Common myeloid progenitor, CD34-positive (primary cell): ENCODE data around the gene FBXW5.

Experiments
- CTCF ChIA-PET: fragments of 350-600 bp; sonication (Branson Sonifier 250); formaldehyde crosslinking; loops from one replicate; lab custom pipeline; 2021; ENCODE audit warnings: antibody characterized with exemption; lab: Charles Lee
- POLR2A ChIA-PET: fragments of 350-600 bp; sonication (Branson Sonifier 250); formaldehyde crosslinking; loops from one replicate; lab custom pipeline; 2021; ENCODE audit warnings: antibody characterized with exemption; lab: Charles Lee
- DNase-seq, 3 donors: peaks; one replicate each; pipeline versions ENCODE4 v3.0.0 to v3.0.0-alpha.2; 2013
- H3K27ac ChIP-seq, 2 experiments: 1 replicate in 1 of 2; 2 replicates in 1 of 2; pipeline ENCODE4 v1.7.0; 2013; ENCODE audit warnings: inconsistent platforms in 2 of 2, low read length in 2 of 2, mild to moderate bottlenecking in 2 of 2, low read depth in 1 of 2, moderate library complexity in 1 of 2; ENCODE audit not compliant: severe bottlenecking in 2 of 2, insufficient read depth in 1 of 2, poor library complexity in 1 of 2
- H3K27me3 ChIP-seq, 5 experiments: replicated peaks in 2 of 5; 1 replicate in 3 of 5; 2 replicates in 2 of 5; pipeline versions ENCODE4 v1.6.1 to v1.7.0; 2013; ENCODE audit warnings: low read length in 4 of 5, mild to moderate bottlenecking in 2 of 5, moderate library complexity in 2 of 5, inconsistent platforms in 1 of 5; ENCODE audit not compliant: insufficient read depth in 5 of 5, control insufficient read depth in 4 of 5
- H3K36me3 ChIP-seq, 4 experiments: 1 replicate in 2 of 4; 2 replicates in 2 of 4; pipeline versions ENCODE4 v1.6.1 to v1.7.0; 2013; ENCODE audit warnings: low read length in 3 of 4, control low read depth in 1 of 4, mild to moderate bottlenecking in 1 of 4; ENCODE audit not compliant: control insufficient read depth in 4 of 4, insufficient read depth in 4 of 4
- H3K4me1 ChIP-seq, 4 experiments: 1 replicate in 3 of 4; 2 replicates in 1 of 4; pipeline versions ENCODE4 v1.6.1 to v1.7.1; 2013; ENCODE audit warnings: low read length in 3 of 4, mild to moderate bottlenecking in 3 of 4, control low read depth in 1 of 4, inconsistent platforms in 1 of 4, moderate library complexity in 1 of 4; ENCODE audit not compliant: control insufficient read depth in 4 of 4, insufficient read depth in 4 of 4; ENCODE audit errors: control extremely low read depth in 1 of 4
- H3K4me3 ChIP-seq, 7 experiments: 1 replicate in 4 of 7; 2 replicates in 3 of 7; pipeline versions ENCODE4 v1.5.1 to v1.7.0; 2013; ENCODE audit warnings: mild to moderate bottlenecking in 7 of 7, low read length in 6 of 7, moderate library complexity in 6 of 7, inconsistent platforms in 2 of 7, low read depth in 2 of 7, control low read depth in 1 of 7; ENCODE audit not compliant: insufficient read depth in 4 of 7, control insufficient read depth in 1 of 7; ENCODE audit errors: extremely low read depth in 1 of 7
- H3K9me3 ChIP-seq, 5 experiments: 1 replicate in 4 of 5; 2 replicates in 1 of 5; pipeline versions ENCODE4 v1.6.1 to v1.7.1; 2013; ENCODE audit warnings: low read length in 4 of 5, mild to moderate bottlenecking in 2 of 5, inconsistent platforms in 1 of 5, low read depth in 1 of 5, moderate library complexity in 1 of 5; ENCODE audit not compliant: control insufficient read depth in 4 of 5, insufficient read depth in 2 of 5; ENCODE audit errors: control extremely low read depth in 1 of 5
- WGBS: methylation state at CpG from one replicate; pipeline ENCODE4 v1.1.5; 2013; ENCODE audit not compliant: insufficient coverage; 5-methylcytosine and 5-hydroxymethylcytosine counted together

Gene FBXW5

DNA sequence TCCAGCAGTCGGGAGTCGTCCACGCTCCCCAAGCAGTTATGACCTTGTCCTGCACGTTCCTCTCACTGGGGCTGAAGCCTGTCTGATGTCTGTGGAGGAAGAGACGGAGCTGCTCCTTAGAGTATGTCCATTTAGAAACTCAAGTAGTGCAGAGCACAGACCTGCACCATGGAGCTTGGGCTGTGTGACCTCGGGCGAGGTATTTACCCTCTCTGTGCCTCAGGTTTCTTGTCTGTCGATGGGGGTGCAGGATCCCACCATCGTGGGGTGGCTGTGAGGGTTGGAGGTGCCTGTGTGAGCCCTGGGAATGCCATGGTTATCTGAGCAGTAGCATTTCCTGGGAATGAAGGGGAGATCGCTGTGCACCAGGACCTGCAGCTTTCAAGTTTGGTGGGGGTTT is 44.0 kb downstream of the FBXW5 start:
- 97% methylated on average over 10 of the region's 10 CpGs for WGBS
- H3K36me3 ChIP-seq = peaks cover 2 to 63% (median 44%) of the 10 kb centered on the region in 4 experiments
- H3K27ac ChIP-seq = no peak overlapping the region
- H3K27me3 ChIP-seq = no peaks in the 10 kb centered on the region
- POLR2A ChIA-PET = no interaction called here
- no peak for DNase-seq
- CTCF ChIA-PET = interaction anchor here (1.2 kb wide), 1 partner anchor 16 kb away, joined by 4 read pairs; no protein-coding TSS in a partner anchor
- peaks cover 0 to 19% (median 8%) of the 10 kb centered on the region in 4 experiments for H3K4me1 ChIP-seq
- H3K9me3 ChIP-seq = no peaks in the 10 kb centered on the region
- no peak overlapping the region for H3K4me3 ChIP-seq

- Histone ChIP-seq H3K36me3 (peaks cover 2 to 67% (median 46%) of the 10 kb centered on the region in 4 experiments), H3K4me3 (no peak overlapping the region), H3K9me3 (no peaks in the 10 kb centered on the region), H3K4me1 (peaks cover 0 to 19% (median 8%) of the 10 kb centered on the region in 4 experiments), H3K27ac (no peak overlapping the region), H3K27me3 (no peaks in the 10 kb centered on the region)
- POLR2A ChIA-PET = no interaction called here
- CTCF ChIA-PET = interaction anchor here (1.2 kb wide), 1 partner anchor 27 kb away, joined by 3 read pairs; no protein-coding TSS in a partner anchor
- WGBS = 93% methylated on average over 9 of the region's 9 CpGs
- no peak for DNase-seq
Observed at GRCh38 chr9:136899196-136899595, 45.3 kb downstream of the FBXW5 start.

- Histone ChIP-seq H3K27ac (no peak overlapping the region), H3K27me3 (no peaks in the 10 kb centered on the region), H3K4me1 (peaks cover 0 to 19% (median 8%) of the 10 kb centered on the region in 4 experiments), H3K9me3 (no peaks in the 10 kb centered on the region), H3K36me3 (peaks cover 2 to 65% (median 46%) of the 10 kb centered on the region in 4 experiments), H3K4me3 (no peak overlapping the region)
- WGBS = over 99% methylated on average over 18 of the region's 21 CpGs
- POLR2A ChIA-PET = no interaction called here
- DNase-seq = no peak
- CTCF ChIA-PET = interaction anchor here (1.2 kb wide), 1 partner anchor 28 kb away, joined by 3 read pairs; no protein-coding TSS in a partner anchor
Observed at GRCh38 chr9:136898483-136899100, 45.9 kb downstream of the FBXW5 start.

GRCh38 chr9:136896027-136896426 is 48.5 kb downstream of the FBXW5 start:
- WGBS = 88% methylated on average over 9 of the region's 11 CpGs
- H3K4me3 ChIP-seq = no peak overlapping the region
- no peak overlapping the region for H3K27ac ChIP-seq
- ChIA-PET CTCF (interaction anchor here (0.6 to 1.2 kb wide), 3 partner anchors 8 to 167 kb away, joined by 3 to 6 read pairs (median 3); no protein-coding TSS in a partner anchor), POLR2A (no interaction called here)
- DNase-seq = no peak
- H3K4me1 ChIP-seq = no peaks in the 10 kb centered on the region
- no peaks in the 10 kb centered on the region for H3K9me3 ChIP-seq
- H3K27me3 ChIP-seq = no peaks in the 10 kb centered on the region
- peaks cover 2 to 61% (median 41%) of the 10 kb centered on the region in 4 experiments for H3K36me3 ChIP-seq

GRCh38 chr9:136890661-136891060 is 53.9 kb downstream of the FBXW5 start:
- ChIA-PET CTCF (interaction anchor here (1.0 to 1.2 kb wide), 2 partner anchors 54 to 139 kb away, joined by 3 read pairs; partner anchors contain the start of gene FBXW5), POLR2A (no interaction called here)
- no peak overlapping the region for H3K4me3 ChIP-seq
- WGBS = 100% methylated on average over 10 of the region's 13 CpGs
- H3K27me3 ChIP-seq = no peaks in the 10 kb centered on the region
- no peaks in the 10 kb centered on the region for H3K9me3 ChIP-seq
- no peak overlapping the region for H3K27ac ChIP-seq
- peaks cover 0 to 12% (median 12%) of the 10 kb centered on the region in 4 experiments for H3K4me1 ChIP-seq
- peaks cover 0 to 47% (median 29%) of the 10 kb centered on the region in 4 experiments for H3K36me3 ChIP-seq
- no peak for DNase-seq
